ENCODE data around the gene BCDIN3D.

Gene BCDIN3D

GRCh38 chr12:49888461-49889151 lies 45.7 kb upstream of the BCDIN3D start:
- Histone ChIP-seq H3K9me2 (replicated peaks; ENCODE audit: control insufficient read depth, low read length) (no peaks in the 10 kb centered on the region), H3F3A (ENCODE audit: control insufficient read depth, insufficient read depth) (no peaks in the 10 kb centered on the region), H3K79me2 (ENCODE audit: control insufficient read depth, low read length) (no peaks in the 10 kb centered on the region), H3K4me1 (ENCODE audit: control insufficient read depth, low read length) (no peaks in the 10 kb centered on the region), H3K4me3 (ENCODE audit: low read length) (no peak overlapping the region), H3K4me2 (ENCODE audit: low read length) (no peak overlapping the region), H3K9me3 (ENCODE audit: control insufficient read depth, insufficient read depth, low read length) (no peaks in the 10 kb centered on the region), H3K27me3 (ENCODE audit: control insufficient read depth, low read length) (peaks cover 12% of the 10 kb centered on the region; the same call in 1 of the 2 replicates), H3K36me3 (ENCODE audit: control insufficient read depth, low read length) (no peaks in the 10 kb centered on the region), H3K27ac (ENCODE audit: low read depth, low read length) (no peak overlapping the region), H4K20me1 (ENCODE audit: control insufficient read depth, insufficient read depth, low read depth, low read length) (no peaks in the 10 kb centered on the region)
- no peak for TF ChIP-seq EZH2phosphoT487 (IDR thresholded peaks at IDR 0.05; ENCODE audit: borderline replicate concordance, low read length)
- TF ChIP-seq CTCF (IDR thresholded peaks at IDR 0.05; ENCODE audit: low read depth, low read length, poor library complexity, severe bottlenecking): no peak

- Histone ChIP-seq H3K27ac (ENCODE audit: low read depth, low read length) (no peak overlapping the region), H3K4me3 (ENCODE audit: low read length) (no peak overlapping the region), H4K20me1 (ENCODE audit: control insufficient read depth, insufficient read depth, low read depth, low read length) (no peaks in the 10 kb centered on the region), H3K9me2 (replicated peaks; ENCODE audit: control insufficient read depth, low read length) (no peaks in the 10 kb centered on the region), H3F3A (ENCODE audit: control insufficient read depth, insufficient read depth) (no peaks in the 10 kb centered on the region), H3K9me3 (ENCODE audit: control insufficient read depth, insufficient read depth, low read length) (no peaks in the 10 kb centered on the region), H3K4me1 (ENCODE audit: control insufficient read depth, low read length) (no peaks in the 10 kb centered on the region), H3K4me2 (ENCODE audit: low read length) (no peak overlapping the region), H3K27me3 (ENCODE audit: control insufficient read depth, low read length) (peaks cover 12% of the 10 kb centered on the region; the same call in 1 of the 2 replicates), H3K36me3 (ENCODE audit: control insufficient read depth, low read length) (no peaks in the 10 kb centered on the region), H3K79me2 (ENCODE audit: control insufficient read depth, low read length) (no peaks in the 10 kb centered on the region)
- no peak for TF ChIP-seq CTCF (IDR thresholded peaks at IDR 0.05; ENCODE audit: low read depth, low read length, poor library complexity, severe bottlenecking)
These were observed 44.9 kb upstream of the BCDIN3D start for GRCh38 chr12:49887536-49888401.

GRCh38 chr12:49887091-49887490 lies 44.2 kb upstream of the BCDIN3D start:
- no peaks in the 10 kb centered on the region for H3K4me1 ChIP-seq (ENCODE audit: control insufficient read depth, low read length)

More at GRCh38 chr12:49887091-49887490, 44.2 kb upstream of the BCDIN3D start:
- H4K20me1 ChIP-seq (ENCODE audit: control insufficient read depth, insufficient read depth, low read depth, low read length): no peaks in the 10 kb centered on the region
- H3K4me2 ChIP-seq (ENCODE audit: low read length): no peak overlapping the region
- no peak overlapping the region for H3K4me3 ChIP-seq (ENCODE audit: low read length)
- H3K27ac ChIP-seq (ENCODE audit: low read depth, low read length): no peak overlapping the region
- H3K27me3 ChIP-seq (ENCODE audit: control insufficient read depth, low read length): peaks cover 7% of the 10 kb centered on the region; the same call in 1 of the 2 replicates
- H3K36me3 ChIP-seq (ENCODE audit: control insufficient read depth, low read length): no peaks in the 10 kb centered on the region
- no peaks in the 10 kb centered on the region for H3K9me3 ChIP-seq (ENCODE audit: control insufficient read depth, insufficient read depth, low read length)
- H3F3A ChIP-seq (ENCODE audit: control insufficient read depth, insufficient read depth): no peaks in the 10 kb centered on the region
- H3K9me2 ChIP-seq (replicated peaks; ENCODE audit: control insufficient read depth, low read length): no peaks in the 10 kb centered on the region
- TF ChIP-seq CTCF (IDR thresholded peaks at IDR 0.05; ENCODE audit: low read depth, low read length, poor library complexity, severe bottlenecking) (no peak), EZH2phosphoT487 (IDR thresholded peaks at IDR 0.05; ENCODE audit: borderline replicate concordance, low read length) (no peak)
- H3K79me2 ChIP-seq (ENCODE audit: control insufficient read depth, low read length): no peaks in the 10 kb centered on the region

Data from DOHH2 (cell line).